ENCODE measurements around the gene ATP1A1. TPM values are rescaled to one million over a fixed set of nuclear protein-coding genes. Genes with fewer than 3 reads are reported as not detected.

The ATP1A1 gene
- total and polyA plus RNA-seq, 2 experiments from 2014 or later = 66.4 to 116 TPM

- Histone ChIP-seq H3K9ac (no peak overlapping the region), H3K27ac (no peak overlapping the region), H3K36me3 (ENCODE audit: low read depth) (peaks cover 73% of the 10 kb centered on the region), H3K9me2 (ENCODE audit: insufficient read depth) (no peaks in the 10 kb centered on the region), H2AFZ (no peak overlapping the region), H3K79me2 (ENCODE audit: insufficient read depth) (peaks cover 38% of the 10 kb centered on the region), H3F3A (ENCODE audit: insufficient read depth) (0 out of 2 replicates have a peak, but pooled peaks cover 4% of the 10 kb centered on the region), H3K4me1 (ENCODE audit: insufficient read depth) (no peaks in the 10 kb centered on the region), H3K27me3 (replicated peaks; ENCODE audit: insufficient read depth) (no peaks in the 10 kb centered on the region), H3K4me2 (ENCODE audit: unreplicated experiment) (no peak overlapping the region), H3K9me3 (ENCODE audit: low read depth) (no peaks in the 10 kb centered on the region), H3K4me3 (no peak overlapping the region), H4K20me1 (ENCODE audit: insufficient read depth) (no peaks in the 10 kb centered on the region; the same call in 1 of the 2 replicates)
- in situ Hi-C loops (cut with MboI) = no loop called here
- 87 to 94% methylated on average over 6 of the region's 6 CpGs for WGBS, 2 experiments (ENCODE audit: low coverage in 1 of 2, low lambda C conversion rate in 2 of 2, missing lambda C conversion rate in 2 of 2)
- DNase-seq = no peak
- no peak for TF ChIP-seq EZH2phosphoT487 (IDR thresholded peaks at IDR 0.05; ENCODE audit: insufficient read depth, low read depth)
- TF ChIP-seq EZH2 (IDR thresholded peaks at IDR 0.05; ENCODE audit: insufficient read depth, poor library complexity, severe bottlenecking) = no peak
Measured at GRCh38 chr1:116387551-116387950, 14.5 kb downstream of the ATP1A1 start.

DNA sequence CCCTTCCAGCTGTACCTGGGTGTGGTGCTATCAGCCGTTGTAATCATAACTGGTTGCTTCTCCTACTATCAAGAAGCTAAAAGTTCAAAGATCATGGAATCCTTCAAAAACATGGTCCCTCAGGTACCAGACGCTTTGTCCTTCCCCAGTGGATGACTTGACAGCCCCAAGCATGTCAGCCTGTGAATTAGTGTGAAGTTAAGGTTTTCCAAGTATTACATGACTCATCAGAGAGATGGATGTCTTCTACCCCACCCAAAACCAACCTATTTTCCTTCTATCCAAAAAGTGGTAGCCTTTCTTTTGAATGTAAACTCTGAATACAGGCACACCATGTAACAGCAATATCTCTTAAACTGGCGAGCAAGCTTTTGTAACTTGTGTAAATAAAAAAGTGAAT lies 15.1 kb downstream of the ATP1A1 start:
- Histone ChIP-seq H3F3A (ENCODE audit: insufficient read depth) (0 out of 2 replicates have a peak, but pooled peaks cover 4% of the 10 kb centered on the region), H3K4me3 (no peak overlapping the region), H3K9ac (no peak overlapping the region), H2AFZ (no peak overlapping the region), H3K9me2 (ENCODE audit: insufficient read depth) (no peaks in the 10 kb centered on the region), H3K4me2 (ENCODE audit: unreplicated experiment) (no peak overlapping the region), H3K79me2 (ENCODE audit: insufficient read depth) (peaks cover 32% of the 10 kb centered on the region), H3K36me3 (ENCODE audit: low read depth) (peaks cover 79% of the 10 kb centered on the region), H3K27me3 (replicated peaks; ENCODE audit: insufficient read depth) (no peaks in the 10 kb centered on the region), H4K20me1 (ENCODE audit: insufficient read depth) (no peaks in the 10 kb centered on the region; the same call in 1 of the 2 replicates), H3K27ac (no peak overlapping the region), H3K9me3 (ENCODE audit: low read depth) (no peaks in the 10 kb centered on the region), H3K4me1 (ENCODE audit: insufficient read depth) (no peaks in the 10 kb centered on the region)
- no peak for DNase-seq
- WGBS, 2 experiments (ENCODE audit: low coverage in 1 of 2, low lambda C conversion rate in 2 of 2, missing lambda C conversion rate in 2 of 2) = 86 to 88% methylated on average over 3 of the region's 3 CpGs
- TF ChIP-seq EZH2 (IDR thresholded peaks at IDR 0.05; ENCODE audit: insufficient read depth, poor library complexity, severe bottlenecking) (no peak), EZH2phosphoT487 (IDR thresholded peaks at IDR 0.05; ENCODE audit: insufficient read depth, low read depth) (no peak)
- in situ Hi-C loops (cut with MboI) = no loop called here

DNA sequence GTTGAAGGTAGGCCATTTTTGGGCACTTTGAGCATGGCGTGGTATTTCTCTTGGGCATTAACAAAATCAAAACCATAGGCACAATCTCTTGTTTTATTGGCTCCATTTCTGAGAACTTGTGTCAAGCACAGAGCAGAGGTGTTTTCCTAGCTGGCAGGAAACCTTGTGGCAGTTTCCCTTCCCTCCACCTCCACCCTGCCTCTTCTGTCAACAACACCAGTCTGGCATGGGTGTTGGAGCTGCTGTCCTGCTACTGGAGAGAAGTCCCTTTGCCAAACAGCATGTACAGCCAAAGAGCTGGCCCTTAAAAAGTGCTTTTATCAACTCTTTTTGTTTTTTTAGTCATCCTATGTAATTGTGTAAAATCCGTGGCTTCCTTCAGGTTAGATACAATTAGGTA lies 16.0 kb downstream of the ATP1A1 start:
- Histone ChIP-seq H3K4me3 (no peak overlapping the region), H3K79me2 (ENCODE audit: insufficient read depth) (peaks cover 23% of the 10 kb centered on the region), H3K4me1 (ENCODE audit: insufficient read depth) (no peaks in the 10 kb centered on the region), H3K4me2 (ENCODE audit: unreplicated experiment) (no peak overlapping the region), H3K9me3 (ENCODE audit: low read depth) (no peaks in the 10 kb centered on the region), H4K20me1 (ENCODE audit: insufficient read depth) (no peaks in the 10 kb centered on the region; the same call in 1 of the 2 replicates), H2AFZ (no peak overlapping the region), H3K36me3 (ENCODE audit: low read depth) (peaks cover 88% of the 10 kb centered on the region), H3K27ac (no peak overlapping the region), H3K27me3 (replicated peaks; ENCODE audit: insufficient read depth) (no peaks in the 10 kb centered on the region), H3K9ac (no peak overlapping the region), H3F3A (ENCODE audit: insufficient read depth) (0 out of 2 replicates have a peak, but pooled peaks cover 4% of the 10 kb centered on the region), H3K9me2 (ENCODE audit: insufficient read depth) (no peaks in the 10 kb centered on the region)
- no peak for TF ChIP-seq EZH2 (IDR thresholded peaks at IDR 0.05; ENCODE audit: insufficient read depth, poor library complexity, severe bottlenecking)
- TF ChIP-seq EZH2phosphoT487 (IDR thresholded peaks at IDR 0.05; ENCODE audit: insufficient read depth, low read depth) = no peak
- no peak for DNase-seq
- in situ Hi-C loops (cut with MboI) = no loop called here
- WGBS, 2 experiments (ENCODE audit: low coverage in 1 of 2, low lambda C conversion rate in 2 of 2, missing lambda C conversion rate in 2 of 2) = 94 to 100% methylated on average over 2 of the region's 2 CpGs

DNA sequence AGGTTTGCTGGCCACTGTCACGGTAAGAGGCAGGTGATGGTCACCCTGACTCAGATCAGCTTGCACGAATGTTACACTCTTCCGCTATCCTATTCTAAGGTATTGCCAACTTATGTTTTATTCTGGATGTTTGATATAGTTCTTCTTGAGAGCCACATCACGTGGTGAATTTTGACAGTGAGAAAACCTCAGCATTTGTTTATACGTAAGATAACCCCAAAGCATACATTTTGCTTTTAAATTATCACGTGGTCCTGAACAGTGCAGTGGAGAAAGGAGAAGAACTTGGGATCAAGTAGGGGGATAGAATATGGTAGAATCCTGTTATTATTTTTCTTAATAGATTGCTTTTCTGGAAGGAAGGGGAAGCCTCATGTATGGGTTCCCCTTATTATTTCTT lies 16.6 kb downstream of the ATP1A1 start:
- H3K4me2 ChIP-seq (ENCODE audit: unreplicated experiment) = no peak overlapping the region
- no peaks in the 10 kb centered on the region for H3K27me3 ChIP-seq (replicated peaks; ENCODE audit: insufficient read depth)
- no peak for DNase-seq
- H3K9ac ChIP-seq = no peak overlapping the region
- TF ChIP-seq EZH2 (IDR thresholded peaks at IDR 0.05; ENCODE audit: insufficient read depth, poor library complexity, severe bottlenecking) (no peak), EZH2phosphoT487 (IDR thresholded peaks at IDR 0.05; ENCODE audit: insufficient read depth, low read depth) (no peak)
- no peak overlapping the region for H3K27ac ChIP-seq
- no peaks in the 10 kb centered on the region; the same call in 1 of the 2 replicates for H4K20me1 ChIP-seq (ENCODE audit: insufficient read depth)
- H3K9me3 ChIP-seq (ENCODE audit: low read depth) = no peaks in the 10 kb centered on the region
- in situ Hi-C loops (cut with MboI) = no loop called here
- WGBS, 2 experiments (ENCODE audit: low coverage in 1 of 2, low lambda C conversion rate in 2 of 2, missing lambda C conversion rate in 2 of 2) = 97 to 98% methylated on average over 6 of the region's 6 CpGs
- H3K36me3 ChIP-seq (ENCODE audit: low read depth) = peaks cover 88% of the 10 kb centered on the region
- no peaks in the 10 kb centered on the region for H3K4me1 ChIP-seq (ENCODE audit: insufficient read depth)
- H3F3A ChIP-seq (ENCODE audit: insufficient read depth) = 0 out of 2 replicates have a peak, but pooled peaks cover 4% of the 10 kb centered on the region
- H2AFZ ChIP-seq = no peak overlapping the region
- H3K9me2 ChIP-seq (ENCODE audit: insufficient read depth) = no peaks in the 10 kb centered on the region
- H3K4me3 ChIP-seq = no peak overlapping the region
- H3K79me2 ChIP-seq (ENCODE audit: insufficient read depth) = peaks cover 16% of the 10 kb centered on the region

All from GM23248 (cell line).